ENCODE results near the gene AGRN. TPM values are rescaled to one million over a fixed set of nuclear protein-coding genes. Genes with fewer than 3 reads are reported as not detected.

The AGRN gene
- polyA plus RNA-seq, 1 experiment: 28.3 TPM

DNA sequence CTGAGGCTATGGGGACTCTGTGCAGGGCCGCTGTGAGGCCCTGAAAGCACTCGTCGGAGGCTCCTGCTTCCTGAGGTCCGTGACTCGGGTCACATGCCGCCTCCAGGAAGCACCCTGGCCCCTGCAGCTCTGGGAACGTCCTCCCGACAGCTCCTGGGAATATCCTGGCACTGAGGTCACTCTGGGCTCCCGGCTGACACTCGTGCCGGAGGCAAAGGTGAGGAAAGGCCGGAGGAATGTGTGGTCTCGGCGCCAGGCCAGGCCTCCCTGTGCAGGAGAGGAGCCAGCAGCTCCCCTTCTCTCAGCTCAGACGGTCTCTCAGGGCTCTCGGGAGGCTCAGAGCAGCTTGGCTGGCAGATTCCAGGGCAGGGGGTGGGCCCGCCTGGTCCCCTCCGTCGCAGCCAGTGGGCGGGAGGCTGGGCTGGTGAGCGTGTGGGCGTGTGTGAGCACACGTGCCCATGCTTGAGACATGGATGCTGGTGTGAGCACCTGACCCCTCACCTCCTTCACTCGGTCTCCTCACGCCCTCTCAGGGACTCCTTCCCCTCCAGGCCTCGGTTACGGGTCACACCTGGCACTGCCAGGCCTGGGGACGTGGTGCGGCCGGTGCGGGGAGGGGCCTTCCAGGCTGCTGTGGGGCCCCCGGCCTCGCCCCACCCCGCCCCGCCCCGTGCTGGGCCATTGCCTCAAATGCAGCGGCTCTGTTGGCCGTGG, 59.6 kb downstream of the AGRN start:
- H3K9me3 ChIP-seq (ENCODE audit: control insufficient read depth, insufficient read depth, low read length): no peaks in the 10 kb centered on the region
- TF ChIP-seq, protein P1, sequence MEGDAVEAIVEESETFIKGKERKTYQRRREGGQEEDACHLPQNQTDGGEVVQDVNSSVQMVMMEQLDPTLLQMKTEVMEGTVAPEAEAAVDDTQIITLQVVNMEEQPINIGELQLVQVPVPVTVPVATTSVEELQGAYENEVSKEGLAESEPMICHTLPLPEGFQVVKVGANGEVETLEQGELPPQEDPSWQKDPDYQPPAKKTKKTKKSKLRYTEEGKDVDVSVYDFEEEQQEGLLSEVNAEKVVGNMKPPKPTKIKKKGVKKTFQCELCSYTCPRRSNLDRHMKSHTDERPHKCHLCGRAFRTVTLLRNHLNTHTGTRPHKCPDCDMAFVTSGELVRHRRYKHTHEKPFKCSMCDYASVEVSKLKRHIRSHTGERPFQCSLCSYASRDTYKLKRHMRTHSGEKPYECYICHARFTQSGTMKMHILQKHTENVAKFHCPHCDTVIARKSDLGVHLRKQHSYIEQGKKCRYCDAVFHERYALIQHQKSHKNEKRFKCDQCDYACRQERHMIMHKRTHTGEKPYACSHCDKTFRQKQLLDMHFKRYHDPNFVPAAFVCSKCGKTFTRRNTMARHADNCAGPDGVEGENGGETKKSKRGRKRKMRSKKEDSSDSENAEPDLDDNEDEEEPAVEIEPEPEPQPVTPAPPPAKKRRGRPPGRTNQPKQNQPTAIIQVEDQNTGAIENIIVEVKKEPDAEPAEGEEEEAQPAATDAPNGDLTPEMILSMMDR (IDR thresholded peaks at IDR 0.05; ENCODE audit: low read depth, low read length): no peak
- no peak overlapping the region for H3K4me3 ChIP-seq (ENCODE audit: low read depth, low read length)
- peaks cover 7% of the 10 kb centered on the region for H3K27me3 ChIP-seq (ENCODE audit: control insufficient read depth, insufficient read depth, low read length)
- DNase-seq (ENCODE audit: low read depth, low spot score): peak; percentile 60
- ChIA-PET CTCF (no interaction called here), POLR2A (interaction anchor here (0.5 to 1.1 kb wide), 4 partner anchors 36 to 203 kb away, joined by 3 to 9 read pairs (median 5); partner anchors contain the start of genes C1orf159 and UBE2J2)
- H3K27ac ChIP-seq (ENCODE audit: low read depth, low read length): peak overlapping the region; percentile 21

DNA sequence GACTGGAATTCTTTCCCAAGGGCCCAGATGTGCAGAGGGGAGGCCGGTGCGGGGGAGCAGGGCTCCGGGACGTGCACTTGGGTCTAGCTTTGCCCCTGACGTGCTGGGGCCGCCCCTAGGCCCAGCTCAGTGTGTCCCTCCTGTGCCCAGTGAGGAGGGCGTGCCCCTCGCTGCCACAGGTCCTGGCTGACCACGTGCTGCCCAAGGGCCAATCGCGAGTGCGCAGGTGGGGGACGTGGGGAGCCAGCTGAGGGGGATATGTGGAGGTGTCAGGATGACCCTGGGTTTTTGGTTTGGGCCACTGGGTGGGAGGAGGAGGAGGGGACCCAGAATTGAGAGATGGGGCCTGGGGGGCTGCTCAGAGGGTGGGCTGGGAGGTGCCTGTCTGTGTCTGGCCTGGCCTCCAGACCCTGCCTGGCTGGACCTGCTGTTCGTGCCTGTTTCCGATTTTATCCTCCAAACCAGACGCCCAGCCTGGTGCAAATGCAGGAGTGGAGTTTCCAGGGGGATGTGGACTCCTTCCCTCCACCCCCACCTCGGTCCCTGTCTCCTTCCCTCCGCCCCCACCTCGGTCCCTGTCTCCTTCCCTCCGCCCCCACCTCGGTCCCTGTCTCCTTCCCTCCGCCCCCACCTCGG, 60.3 kb downstream of the AGRN start:
- DNase-seq (ENCODE audit: low read depth, low spot score): no peak
- TF ChIP-seq, protein P1 (IDR thresholded peaks at IDR 0.05; ENCODE audit: low read depth, low read length): no peak
- no peak overlapping the region for H3K27ac ChIP-seq (ENCODE audit: low read depth, low read length)
- no peaks in the 10 kb centered on the region for H3K9me3 ChIP-seq (ENCODE audit: control insufficient read depth, insufficient read depth, low read length)
- H3K27me3 ChIP-seq (ENCODE audit: control insufficient read depth, insufficient read depth, low read length): peaks cover 3% of the 10 kb centered on the region
- POLR2A ChIA-PET: interaction anchor here (0.5 to 1.1 kb wide), 3 partner anchors 36 to 203 kb away, joined by 3 to 5 read pairs (median 5); partner anchors contain the start of genes C1orf159 and UBE2J2
- CTCF ChIA-PET: no interaction called here
- H3K4me3 ChIP-seq (ENCODE audit: low read depth, low read length): no peak overlapping the region

DNA sequence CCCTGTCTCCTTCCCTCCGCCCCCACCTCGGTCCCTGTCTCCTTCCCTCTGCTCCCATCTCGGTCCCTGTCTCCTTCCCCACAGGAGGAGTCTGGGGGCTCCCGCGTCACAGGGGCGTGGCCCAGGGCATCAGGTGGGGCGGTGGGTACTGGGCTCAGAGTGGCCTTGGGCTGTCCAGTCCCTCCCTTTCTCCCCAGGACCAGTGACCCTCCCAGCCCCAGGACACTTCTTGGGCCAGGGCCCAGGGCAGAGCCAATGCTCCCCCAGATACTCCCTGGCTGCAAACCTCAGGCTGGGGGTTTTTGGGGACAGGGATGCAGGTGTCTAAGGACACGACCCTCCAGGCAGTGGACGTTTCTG, 61.0 kb downstream of the AGRN start:
- DNase-seq (ENCODE audit: low read depth, low spot score): no peak
- H3K9me3 ChIP-seq (ENCODE audit: control insufficient read depth, insufficient read depth, low read length): no peaks in the 10 kb centered on the region
- H3K27ac ChIP-seq (ENCODE audit: low read depth, low read length): no peak overlapping the region
- H3K27me3 ChIP-seq (ENCODE audit: control insufficient read depth, insufficient read depth, low read length): no peaks in the 10 kb centered on the region
- TF ChIP-seq, protein P1 (IDR thresholded peaks at IDR 0.05; ENCODE audit: low read depth, low read length): no peak
- ChIA-PET CTCF (no interaction called here), POLR2A (no interaction called here)
- H3K4me3 ChIP-seq (ENCODE audit: low read depth, low read length): no peak overlapping the region

DNA sequence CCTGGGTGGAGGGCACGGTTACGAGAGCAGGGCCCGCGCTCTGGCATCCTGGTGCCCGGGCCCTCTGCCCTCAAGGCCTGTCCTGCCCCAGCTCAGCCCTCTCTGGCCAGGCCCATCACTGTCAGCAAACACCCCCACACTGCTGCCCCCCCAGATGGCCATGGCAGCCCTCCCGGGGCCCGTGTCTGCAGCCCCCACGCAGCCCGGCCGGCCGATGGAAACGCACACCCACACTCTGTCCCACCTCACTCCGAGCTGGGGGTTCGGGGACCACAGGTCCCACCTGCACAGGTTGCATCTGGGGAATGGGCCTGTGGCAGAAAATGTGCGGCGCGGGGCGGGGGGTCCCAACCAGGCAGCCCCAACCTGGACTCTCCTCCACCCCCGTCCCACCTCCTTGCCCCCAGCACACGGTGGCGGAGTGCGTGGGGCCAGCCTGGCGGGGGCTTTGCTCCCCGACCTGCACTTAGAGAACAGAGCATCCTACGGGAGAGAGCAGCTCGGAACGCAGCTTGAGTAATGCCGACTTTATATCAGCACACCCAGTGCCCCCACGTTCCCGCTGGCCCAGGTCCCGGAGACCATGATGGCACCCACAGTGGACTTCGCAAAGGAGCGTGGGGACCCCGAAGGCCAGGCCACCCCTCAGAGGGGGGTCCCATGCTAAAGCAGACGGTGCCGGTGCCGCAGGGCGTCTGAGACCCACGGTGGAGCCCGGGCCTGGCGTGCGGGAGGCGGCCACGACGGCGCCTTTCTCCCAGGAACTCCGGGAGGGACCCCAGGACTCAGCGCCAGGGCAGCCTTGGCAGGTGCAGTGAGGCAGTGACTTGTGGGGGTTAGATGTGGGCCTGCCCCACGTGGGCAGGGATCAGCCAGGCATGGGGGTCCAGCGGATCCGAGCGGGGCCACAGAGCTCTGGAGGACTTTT, 61.7 kb downstream of the AGRN start:
- H3K27me3 ChIP-seq (ENCODE audit: control insufficient read depth, insufficient read depth, low read length): no peaks in the 10 kb centered on the region

More for the DNA sequence above, 61.7 kb downstream of the AGRN start:
- TF ChIP-seq, protein P1 (IDR thresholded peaks at IDR 0.05; ENCODE audit: low read depth, low read length): no peak
- ChIA-PET CTCF (no interaction called here), POLR2A (no interaction called here)
- Histone ChIP-seq H3K9me3 (ENCODE audit: control insufficient read depth, insufficient read depth, low read length) (no peaks in the 10 kb centered on the region), H3K27ac (ENCODE audit: low read depth, low read length) (no peak overlapping the region), H3K4me3 (ENCODE audit: low read depth, low read length) (no peak overlapping the region)
- DNase-seq (ENCODE audit: low read depth, low spot score): no peak
